DND-41 (cell line): ENCODE results near the gene TELO2.

Experiments used
- ATAC-seq: fragments of 200-7000 bp; cut with Tn5 transposase; 3 replicates; pipeline ENCODE4 v1.9.1; 2021; ENCODE audit warnings: low read depth; ENCODE audit not compliant: insufficient read depth
- DNase-seq: peaks from one replicate; pipeline ENCODE4 v3.0.0-alpha.2; 2020
- H2AFZ ChIP-seq: 2 replicates; pipeline ENCODE4 v1.6.0; 2012; ENCODE audit warnings: low read depth, low read length
- H3K27ac ChIP-seq: 2 replicates; pipeline ENCODE4 v1.5.1; 2012; ENCODE audit warnings: low read length, inconsistent platforms
- H3K27me3 ChIP-seq: fragments of 200-600 bp; sonication (generic); 2 replicates; pipeline ENCODE4 v1.6.0; 2012; ENCODE audit warnings: low read length, mild to moderate bottlenecking, inconsistent platforms; ENCODE audit not compliant: insufficient read depth, poor library complexity
- H3K36me3 ChIP-seq: 2 replicates; pipeline ENCODE4 v1.5.1; 2012; ENCODE audit warnings: low read length, inconsistent platforms; ENCODE audit not compliant: insufficient read depth
- H3K4me1 ChIP-seq: 2 replicates; pipeline ENCODE4 v1.5.1; 2012; ENCODE audit warnings: mild to moderate bottlenecking, low read length; ENCODE audit not compliant: insufficient read depth
- H3K4me2 ChIP-seq: 2 replicates; pipeline ENCODE4 v1.6.0; 2012; ENCODE audit warnings: mild to moderate bottlenecking, moderate library complexity, low read length, inconsistent platforms; ENCODE audit not compliant: insufficient read depth
- H3K4me3 ChIP-seq, 2 experiments: fragments of 200-600 bp in 1 of 2; shearing (Covaris generic) in 1 of 2; 2 replicates each; pipeline ENCODE4 v1.5.1; 2012 to 2016; ENCODE audit warnings: inconsistent platforms in 2 of 2, low read length in 2 of 2, mild to moderate bottlenecking in 2 of 2, low read depth in 1 of 2, moderate library complexity in 1 of 2
- H3K79me2 ChIP-seq: 2 replicates; pipeline ENCODE4 v1.6.0; 2012; ENCODE audit warnings: low read length, inconsistent platforms; ENCODE audit not compliant: insufficient read depth
- H3K9ac ChIP-seq: 2 replicates; pipeline ENCODE4 v1.6.0; 2012; ENCODE audit warnings: low read depth, mild to moderate bottlenecking, inconsistent platforms, low read length, moderate library complexity
- H3K9me3 ChIP-seq: 2 replicates; pipeline ENCODE4 v1.5.1; 2012; ENCODE audit warnings: low read length, moderate library complexity, mild to moderate bottlenecking, inconsistent platforms; ENCODE audit not compliant: insufficient read depth, severe bottlenecking
- H4K20me1 ChIP-seq: 2 replicates; pipeline ENCODE4 v1.6.0; 2012; ENCODE audit warnings: low read length; ENCODE audit not compliant: insufficient read depth
- CTCF ChIP-seq: IDR thresholded peaks from 2 replicates; pipeline ENCODE4 v1.5.1; 2012; ENCODE audit warnings: borderline replicate concordance, low read length, moderate library complexity, mild to moderate bottlenecking; ENCODE audit not compliant: poor library complexity, severe bottlenecking; ENCODE audit errors: extremely low read depth
- EZH2 ChIP-seq: IDR thresholded peaks from 3 replicates; pipeline ENCODE4 v1.6.1; 2012; ENCODE audit warnings: borderline replicate concordance, low read depth, mild to moderate bottlenecking, moderate library complexity, low read length, inconsistent platforms; ENCODE audit not compliant: severe bottlenecking

The TELO2 gene

GRCh38 chr16:1496464-1496863 lies 3.3 kb downstream of the TELO2 start:
- no peaks in the 10 kb centered on the region for H3K27me3 ChIP-seq
- H3K79me2 ChIP-seq, result peaks cover 45% of the 10 kb centered on the region
- H3K9me3 ChIP-seq, result no peaks in the 10 kb centered on the region
- H3K9ac ChIP-seq, result no peak overlapping the region
- H4K20me1 ChIP-seq, result peaks cover 32% of the 10 kb centered on the region
- H3K4me2 ChIP-seq, result no peak overlapping the region
- peaks cover 32% of the 10 kb centered on the region for H3K4me1 ChIP-seq
- no peak for TF ChIP-seq CTCF
- no peak for TF ChIP-seq EZH2
- no peak overlapping the region for H3K27ac ChIP-seq
- no peak for DNase-seq
- H3K36me3 ChIP-seq, result peaks cover 74% of the 10 kb centered on the region
- no peak overlapping the region for H3K4me3 ChIP-seq
- no peak overlapping the region for H2AFZ ChIP-seq
- no peak for ATAC-seq

GRCh38 chr16:1497014-1497598 lies 3.9 kb downstream of the TELO2 start:
- DNase-seq (no peak), ATAC-seq (no peak)
- no peak overlapping the region for H3K4me2 ChIP-seq
- H3K79me2 ChIP-seq, result peaks cover 45% of the 10 kb centered on the region
- TF ChIP-seq CTCF, result no peak
- TF ChIP-seq EZH2, result no peak
- no peak overlapping the region for H3K4me3 ChIP-seq
- no peak overlapping the region for H3K27ac ChIP-seq
- H3K9ac ChIP-seq, result no peak overlapping the region
- H2AFZ ChIP-seq, result no peak overlapping the region
- no peaks in the 10 kb centered on the region for H3K9me3 ChIP-seq
- peaks cover 31% of the 10 kb centered on the region for H3K4me1 ChIP-seq
- peaks cover 81% of the 10 kb centered on the region for H3K36me3 ChIP-seq
- H4K20me1 ChIP-seq, result peaks cover 32% of the 10 kb centered on the region
- H3K27me3 ChIP-seq, result no peaks in the 10 kb centered on the region

DNA sequence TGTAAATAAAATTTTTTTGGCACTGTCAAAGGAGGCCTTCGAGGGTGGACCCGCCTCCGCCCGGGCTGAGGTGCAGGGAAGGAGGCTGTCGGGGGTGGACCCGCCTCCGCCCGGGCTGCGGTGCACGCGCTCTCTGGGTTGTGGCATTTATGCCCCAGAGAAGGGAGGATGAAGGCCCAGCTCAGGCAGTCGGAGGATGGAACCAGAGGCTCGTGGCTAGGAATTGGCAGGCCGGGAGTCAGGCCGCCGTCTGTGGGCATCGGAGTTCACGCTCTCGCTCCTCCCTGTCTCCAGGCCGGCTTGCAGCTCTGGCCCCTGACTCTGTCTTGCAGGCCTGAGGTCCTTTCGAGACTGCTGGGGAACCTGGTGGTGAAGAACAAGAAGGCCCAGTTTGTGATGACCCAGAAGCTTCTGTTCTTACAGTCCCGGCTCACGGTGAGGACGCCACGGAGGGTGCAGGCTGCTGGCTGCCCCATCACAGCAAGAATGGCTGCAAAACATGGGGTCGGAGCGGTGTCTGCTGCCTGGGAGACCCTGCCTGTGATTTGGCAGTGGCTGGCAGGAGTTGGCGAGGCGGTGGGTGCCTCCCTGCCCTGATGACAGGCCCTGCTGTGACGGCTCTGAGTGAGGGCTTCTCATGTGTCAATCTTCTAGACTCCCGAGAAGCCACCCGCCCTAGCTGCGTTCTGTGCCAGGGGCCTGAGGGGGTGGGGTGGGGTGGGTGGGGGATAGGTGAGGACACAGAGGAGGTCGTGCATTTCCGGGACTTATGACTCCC lies 5.9 kb downstream of the TELO2 start:
- H3K27me3 ChIP-seq, result no peaks in the 10 kb centered on the region
- peaks cover 18% of the 10 kb centered on the region for H3K4me1 ChIP-seq
- no peak overlapping the region for H3K4me2 ChIP-seq
- H3K36me3 ChIP-seq, result peaks cover 92% of the 10 kb centered on the region
- H3K4me3 ChIP-seq, result no peak overlapping the region
- H3K9me3 ChIP-seq, result no peaks in the 10 kb centered on the region
- TF ChIP-seq EZH2 (no peak), CTCF (no peak)
- H4K20me1 ChIP-seq, result peaks cover 35% of the 10 kb centered on the region
- no peak for DNase-seq
- no peak overlapping the region for H3K9ac ChIP-seq
- no peak for ATAC-seq
- H3K79me2 ChIP-seq, result peaks cover 37% of the 10 kb centered on the region
- no peak overlapping the region for H2AFZ ChIP-seq
- H3K27ac ChIP-seq, result no peak overlapping the region
